CD4-positive, alpha-beta T cell treated with Interferon alpha-2 for 1 hour (primary cell): ENCODE measurements around the gene ENTPD2.
A peak's percentile ranks its signal among the peaks of the same experiment; 100 is the strongest.

Source experiments
- DNase-seq, 2 donors: peaks; one replicate each; pipeline ENCODE4 v3.0.0-alpha.2; 2020 to 2022

The ENTPD2 gene

GRCh38 chr9:137014166-137014565 lies 39.7 kb downstream of the ENTPD2 start:
- no peak for DNase-seq

GRCh38 chr9:137013571-137013940 lies 40.3 kb downstream of the ENTPD2 start:
- DNase-seq = no peak

GRCh38 chr9:137012694-137013570 lies 40.9 kb downstream of the ENTPD2 start:
- DNase-seq = no peak

GRCh38 chr9:137011907-137012675 lies 41.8 kb downstream of the ENTPD2 start:
- DNase-seq = no peak

GRCh38 chr9:137011156-137011555 lies 42.7 kb downstream of the ENTPD2 start:
- no peak for DNase-seq

GRCh38 chr9:137009938-137010732 lies 43.7 kb downstream of the ENTPD2 start:
- DNase-seq = no peak

- DNase-seq = no peak
These were observed 44.6 kb downstream of the ENTPD2 start for GRCh38 chr9:137009217-137009616.

- no peak for DNase-seq
These were observed 45.5 kb downstream of the ENTPD2 start for GRCh38 chr9:137008312-137008711.

- no peak for DNase-seq
These were observed 46.0 kb downstream of the ENTPD2 start for GRCh38 chr9:137007816-137008270.

GRCh38 chr9:137007108-137007815 lies 46.6 kb downstream of the ENTPD2 start:
- DNase-seq = no peak

GRCh38 chr9:137006116-137007003 lies 47.5 kb downstream of the ENTPD2 start:
- DNase-seq = no peak

- peak; percentile 11 to 29 for DNase-seq
These were observed 49.6 kb downstream of the ENTPD2 start for GRCh38 chr9:137004285-137004684.

GRCh38 chr9:137002646-137003041 lies 51.2 kb downstream of the ENTPD2 start:
- no peak for DNase-seq

GRCh38 chr9:137001857-137002645 lies 51.8 kb downstream of the ENTPD2 start:
- no peak for DNase-seq

- peak; percentile 18 to 55 for DNase-seq
These were observed 53.5 kb downstream of the ENTPD2 start for GRCh38 chr9:137000177-137000930.
